PC-9 (cell line): ENCODE data around the gene CHN1.

Experiments used
- EZH2 ChIP-seq: fragments of 200-600 bp; sonication (generic); IDR thresholded peaks from 2 replicates; pipeline ENCODE4 v1.8.0; 2017; ENCODE audit warnings: antibody characterized with exemption, low read depth
- TF ChIP-seq, protein P1 (sequence below): fragments of 200-600 bp; sonication (generic); conservative IDR thresholded peaks from 2 replicates; pipeline ENCODE4 v1.6.1; 2017; ENCODE audit warnings: mixed run types, antibody characterized with exemption, mild to moderate bottlenecking, moderate library complexity

DNA sequence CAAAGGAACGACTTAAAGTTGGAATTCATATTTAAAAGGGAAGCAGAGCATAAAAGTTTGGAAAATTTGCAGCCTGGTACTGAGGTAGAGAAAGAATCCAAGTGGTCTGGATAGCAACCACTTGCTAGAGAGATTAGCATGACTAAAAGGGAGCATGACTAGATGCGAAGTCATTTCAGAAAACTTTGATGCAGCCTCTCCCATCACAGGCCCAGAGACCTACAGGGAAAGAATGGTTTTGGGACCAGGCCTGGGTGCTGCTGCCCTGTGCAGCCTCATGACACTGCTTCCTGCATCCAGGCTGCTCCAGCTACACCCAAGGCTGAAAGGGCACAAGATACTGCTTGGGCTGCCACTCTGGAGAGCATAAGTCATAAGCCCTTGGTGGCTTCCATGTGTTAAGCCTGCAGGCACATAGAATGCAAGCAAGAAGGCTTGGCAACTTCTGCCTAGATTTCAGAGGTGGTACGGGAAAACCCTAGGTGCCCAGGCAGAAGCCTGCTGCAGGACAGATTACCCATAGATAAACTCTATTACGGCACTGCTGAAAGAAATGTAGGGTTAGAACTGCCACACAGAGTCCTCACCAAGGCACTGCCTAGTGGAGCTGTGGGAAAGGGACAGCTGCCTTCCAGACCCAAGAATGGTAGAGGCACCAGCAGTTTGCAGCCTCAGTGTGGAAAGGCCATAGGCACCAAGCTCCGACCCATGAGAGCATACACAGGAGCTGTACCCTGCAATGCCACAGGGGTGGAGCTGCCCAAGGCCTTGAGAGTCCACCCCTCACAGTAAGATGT is 12.6 kb upstream of the CHN1 start:
- TF ChIP-seq, protein P1, sequence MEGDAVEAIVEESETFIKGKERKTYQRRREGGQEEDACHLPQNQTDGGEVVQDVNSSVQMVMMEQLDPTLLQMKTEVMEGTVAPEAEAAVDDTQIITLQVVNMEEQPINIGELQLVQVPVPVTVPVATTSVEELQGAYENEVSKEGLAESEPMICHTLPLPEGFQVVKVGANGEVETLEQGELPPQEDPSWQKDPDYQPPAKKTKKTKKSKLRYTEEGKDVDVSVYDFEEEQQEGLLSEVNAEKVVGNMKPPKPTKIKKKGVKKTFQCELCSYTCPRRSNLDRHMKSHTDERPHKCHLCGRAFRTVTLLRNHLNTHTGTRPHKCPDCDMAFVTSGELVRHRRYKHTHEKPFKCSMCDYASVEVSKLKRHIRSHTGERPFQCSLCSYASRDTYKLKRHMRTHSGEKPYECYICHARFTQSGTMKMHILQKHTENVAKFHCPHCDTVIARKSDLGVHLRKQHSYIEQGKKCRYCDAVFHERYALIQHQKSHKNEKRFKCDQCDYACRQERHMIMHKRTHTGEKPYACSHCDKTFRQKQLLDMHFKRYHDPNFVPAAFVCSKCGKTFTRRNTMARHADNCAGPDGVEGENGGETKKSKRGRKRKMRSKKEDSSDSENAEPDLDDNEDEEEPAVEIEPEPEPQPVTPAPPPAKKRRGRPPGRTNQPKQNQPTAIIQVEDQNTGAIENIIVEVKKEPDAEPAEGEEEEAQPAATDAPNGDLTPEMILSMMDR = no peak
- TF ChIP-seq EZH2 = no peak
